Right lobe of liver (tissue), 6 donors: ENCODE results near the gene TROAP. TPM values are rescaled to one million over a fixed set of nuclear protein-coding genes. Genes with fewer than 3 reads are reported as not detected.

Source experiments
- ATAC-seq, 4 donors: fragments of 200-7000 bp; cut with Tn5 transposase; one replicate each; pipeline ENCODE4 v1.9.1; 2020; ENCODE audit warnings: mild to moderate bottlenecking in 4 of 4, moderate library complexity in 4 of 4
- DNase-seq, 3 donors: peaks; one replicate each; pipeline ENCODE4 v3.0.0-alpha.2; 2020
- H3K27ac ChIP-seq, 3 donors: fragments of 200-600 bp; one replicate each; pipeline ENCODE4 v1.8.0; 2022
- H3K27me3 ChIP-seq, 2 donors: fragments of 200-600 bp; one replicate each; pipeline ENCODE4 v1.8.0; 2022
- H3K36me3 ChIP-seq, 4 donors: fragments of 200-600 bp; sonication (generic) in 1 of 4; one replicate each; pipeline versions ENCODE4 v1.5.1 to v1.8.0; 2017 to 2022; ENCODE audit warnings: control low read depth in 1 of 4
- H3K4me1 ChIP-seq, 4 donors: fragments of 200-600 bp; sonication (generic) in 1 of 4; one replicate each; pipeline versions ENCODE4 v1.5.1 to v1.8.0; 2017 to 2022; ENCODE audit warnings: control low read depth in 1 of 4
- H3K4me3 ChIP-seq, 3 donors: fragments of 200-600 bp; one replicate each; pipeline ENCODE4 v1.8.0; 2022
- H3K9me3 ChIP-seq, 4 donors: fragments of 200-600 bp; sonication (generic) in 1 of 4; one replicate each; pipeline versions ENCODE4 v1.5.1 to v1.8.0; 2017 to 2022; ENCODE audit warnings: control low read depth in 1 of 4
- POLR2A ChIP-seq: fragments of 450-650 bp; IDR thresholded peaks from one replicate; pipeline ENCODE4 v1.6.1; 2017; ENCODE audit warnings: antibody characterized with exemption, mild to moderate bottlenecking
- WGBS: methylation state at CpG from one replicate; pipeline ENCODE4 v1.1.6; 2018; ENCODE audit warnings: low coverage, low lambda C conversion rate; ENCODE audit not compliant: insufficient coverage; ENCODE audit errors: missing lambda C conversion rate; 5-methylcytosine and 5-hydroxymethylcytosine counted together
- intact Hi-C, 2 donors: fragments of 100-400 bp; cut with DNase I; formaldehyde crosslinking; loops; one replicate each; pipeline versions ENCODE4 v1.11.2 to v1.14.1; 2022
- total RNA-seq, 6 experiments: library from RNA; depleted of rRNA in 2 of 6; stranded (reverse); fragments of >200 nt in 2 of 6; fragmentation: NEBNext Ultra II Directional in 3 of 6; extraction: Animal tissue kit (Norgen Biotek cat#: 25700) in 3 of 6; gene quantifications; one replicate each; pipeline versions ENCODE4 v1.1.0 to v1.2.4, GENCODE V29; 2016 to 2023
- TF ChIP-seq, protein P1 (sequence below), 4 donors: fragments of 200-600 bp in 3 of 4; fragments of 450-650 bp in 1 of 4; IDR thresholded peaks; one replicate each; pipeline versions ENCODE4 v1.5.1 to v1.8.0; 2016 to 2022; ENCODE audit warnings: antibody characterized with exemption in 4 of 4, mild to moderate bottlenecking in 2 of 4
- donor health status: DM: no; HTN: yes; CAD: no.
- donor health status: DM: no; HTN: no; CAD: no.
- donor health status: DM: no; HTN: no; CAD: no.
- donor health status: DM: no; HTN: yes; CAD: no.
- donor health status: DM: no; HTN: yes; CAD: no.

TROAP gene
- total RNA-seq, 6 experiments from 2014 or later = 0.24 to 2.6 (median 0.93) TPM

DNA sequence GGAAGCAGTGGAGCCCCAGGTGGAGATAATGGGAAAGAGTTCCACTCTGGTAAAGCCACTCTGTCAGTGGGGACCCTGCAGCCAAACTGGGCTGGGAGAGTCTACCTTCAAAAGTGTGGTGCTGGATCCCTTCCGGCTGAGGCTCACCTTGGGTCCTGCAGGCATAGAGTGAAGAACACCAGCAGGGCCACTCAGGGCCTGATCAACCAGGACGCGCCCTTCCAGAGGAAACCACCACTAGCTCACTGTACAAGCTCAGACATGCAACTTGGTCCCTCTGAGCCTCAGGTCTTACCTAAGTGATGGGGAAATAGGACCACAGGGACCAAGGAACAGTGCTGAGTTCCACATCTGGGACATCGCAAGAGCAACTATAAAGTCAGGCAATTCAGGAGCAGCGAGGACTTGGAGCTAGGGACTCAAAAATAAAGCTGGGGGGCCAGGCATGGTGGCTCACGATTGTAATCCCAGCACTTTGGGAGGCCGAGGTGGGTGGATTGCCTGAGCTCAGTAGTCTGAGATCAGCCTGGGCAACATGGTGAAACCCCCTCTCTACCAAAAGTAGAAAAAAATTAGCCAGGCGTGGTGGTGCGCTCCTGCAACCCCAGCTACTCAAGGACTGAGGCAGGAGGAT, 34.0 kb upstream of the TROAP start:
- ATAC-seq = no peak
- intact Hi-C loops = no loop called here
- no peaks in the 10 kb centered on the region for H3K4me1 ChIP-seq
- H3K27ac ChIP-seq = no peak overlapping the region
- no peak for DNase-seq
- H3K36me3 ChIP-seq = no peaks in the 10 kb centered on the region
- H3K27me3 ChIP-seq = no peaks in the 10 kb centered on the region
- no peak for TF ChIP-seq POLR2A
- TF ChIP-seq, protein P1, sequence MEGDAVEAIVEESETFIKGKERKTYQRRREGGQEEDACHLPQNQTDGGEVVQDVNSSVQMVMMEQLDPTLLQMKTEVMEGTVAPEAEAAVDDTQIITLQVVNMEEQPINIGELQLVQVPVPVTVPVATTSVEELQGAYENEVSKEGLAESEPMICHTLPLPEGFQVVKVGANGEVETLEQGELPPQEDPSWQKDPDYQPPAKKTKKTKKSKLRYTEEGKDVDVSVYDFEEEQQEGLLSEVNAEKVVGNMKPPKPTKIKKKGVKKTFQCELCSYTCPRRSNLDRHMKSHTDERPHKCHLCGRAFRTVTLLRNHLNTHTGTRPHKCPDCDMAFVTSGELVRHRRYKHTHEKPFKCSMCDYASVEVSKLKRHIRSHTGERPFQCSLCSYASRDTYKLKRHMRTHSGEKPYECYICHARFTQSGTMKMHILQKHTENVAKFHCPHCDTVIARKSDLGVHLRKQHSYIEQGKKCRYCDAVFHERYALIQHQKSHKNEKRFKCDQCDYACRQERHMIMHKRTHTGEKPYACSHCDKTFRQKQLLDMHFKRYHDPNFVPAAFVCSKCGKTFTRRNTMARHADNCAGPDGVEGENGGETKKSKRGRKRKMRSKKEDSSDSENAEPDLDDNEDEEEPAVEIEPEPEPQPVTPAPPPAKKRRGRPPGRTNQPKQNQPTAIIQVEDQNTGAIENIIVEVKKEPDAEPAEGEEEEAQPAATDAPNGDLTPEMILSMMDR (IDR thresholded peaks at IDR 0.05) = no peak
- no peak overlapping the region for H3K4me3 ChIP-seq
- no peaks in the 10 kb centered on the region for H3K9me3 ChIP-seq
- WGBS = 73% methylated on average over 6 of the region's 9 CpGs

- H3K4me1 ChIP-seq = no peaks in the 10 kb centered on the region
- TF ChIP-seq, protein P1 (IDR thresholded peaks at IDR 0.05) = no peak
- TF ChIP-seq POLR2A = no peak
- no peak overlapping the region for H3K27ac ChIP-seq
- DNase-seq (no peak), ATAC-seq (no peak)
- peaks cover 14 to 17% of the 10 kb centered on the region in 2 donors for H3K27me3 ChIP-seq
- WGBS = 63% methylated on average over 3 of the region's 7 CpGs
- no peaks in the 10 kb centered on the region for H3K36me3 ChIP-seq
- no peak overlapping the region for H3K4me3 ChIP-seq
- H3K9me3 ChIP-seq = no peaks in the 10 kb centered on the region
- intact Hi-C loops = no loop called here
Measured at GRCh38 chr12:49292729-49293055, 30.4 kb upstream of the TROAP start.

- Histone ChIP-seq H3K36me3 (no peaks in the 10 kb centered on the region), H3K9me3 (no peaks in the 10 kb centered on the region), H3K4me3 (no peak overlapping the region), H3K4me1 (no peaks in the 10 kb centered on the region), H3K27ac (no peak overlapping the region), H3K27me3 (peaks cover 14 to 23% of the 10 kb centered on the region in 2 donors)
- no peak for TF ChIP-seq POLR2A
- TF ChIP-seq, protein P1 (IDR thresholded peaks at IDR 0.05) = no peak
- intact Hi-C loops = no loop called here
- DNase-seq (no peak), ATAC-seq (peak in 2 of 4 donors; percentile 8 to 9)
- 40% methylated on average over 11 of the region's 18 CpGs for WGBS
Measured at GRCh38 chr12:49293056-49293956, 29.7 kb upstream of the TROAP start.

DNA sequence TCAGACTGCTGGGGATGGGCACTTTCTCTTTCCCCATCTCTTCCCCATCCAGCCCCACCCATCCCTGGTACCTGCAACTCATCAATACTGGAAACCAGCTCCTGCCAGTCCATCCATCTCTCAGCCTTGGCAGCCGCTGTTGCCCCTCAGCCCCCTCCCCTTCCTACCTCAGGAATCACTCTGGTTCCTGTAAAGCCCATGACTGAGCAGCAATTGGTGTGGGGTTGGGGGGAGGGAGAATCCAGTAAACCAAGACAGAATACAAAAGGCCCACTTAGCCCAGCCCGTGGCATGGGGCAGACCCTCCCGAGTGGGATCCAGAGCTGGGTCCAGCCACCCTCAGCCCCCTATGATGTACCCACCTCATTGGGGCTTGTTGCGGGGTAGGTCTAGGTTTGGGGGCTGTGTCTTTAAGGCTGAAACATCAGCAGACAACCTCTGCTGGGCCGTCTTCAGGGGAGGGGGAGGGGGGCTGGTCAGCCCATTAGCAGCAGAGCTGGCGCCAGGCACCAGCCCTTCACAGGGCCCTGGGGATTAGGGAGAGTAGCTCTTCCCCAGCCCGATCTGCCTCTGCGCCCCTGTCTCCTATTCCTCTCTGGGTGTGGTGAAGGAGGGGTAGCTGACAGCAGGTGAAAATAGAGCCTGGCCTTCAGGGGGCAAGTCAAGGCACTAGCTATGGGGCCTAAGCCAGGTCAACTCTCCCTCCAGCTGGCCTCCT, 28.8 kb upstream of the TROAP start:
- peaks cover 14 to 25% of the 10 kb centered on the region in 2 donors for H3K27me3 ChIP-seq
- H3K4me1 ChIP-seq = no peaks in the 10 kb centered on the region
- 53% methylated on average over 3 of the region's 8 CpGs for WGBS
- H3K4me3 ChIP-seq = no peak overlapping the region
- no peaks in the 10 kb centered on the region for H3K36me3 ChIP-seq
- H3K27ac ChIP-seq = no peak overlapping the region
- DNase-seq = no peak
- TF ChIP-seq, protein P1 (IDR thresholded peaks at IDR 0.05) = no peak
- no peak for TF ChIP-seq POLR2A
- H3K9me3 ChIP-seq = no peaks in the 10 kb centered on the region
- intact Hi-C loops = no loop called here
- no peak for ATAC-seq
